Measurements from ENCODE around the gene DEPP1. TPM values are rescaled to one million over a fixed set of nuclear protein-coding genes. Genes with fewer than 3 reads are reported as not detected.

Gene DEPP1
- total and polyA plus RNA-seq, 2 of the 13 experiments (the other 11 are each of a cell fraction or from before 2014, with no cell fraction given), result 14.8 to 270 TPM

GRCh38 chr10:44980309-44981171 is 1.9 kb upstream of the DEPP1 start (continued):
- TF ChIP-seq ZNF775 (CRISPR knock-in tag; IDR thresholded peaks at IDR 0.05; ENCODE audit: borderline replicate concordance) (no peak), CCAR2 (optimal IDR thresholded peaks at IDR 0.05; ENCODE audit: low read depth, low read length) (no peak), TBX3 (IDR thresholded peaks at IDR 0.05; ENCODE audit: borderline replicate concordance) (no peak), CAMTA2 (CRISPR knock-in tag; IDR thresholded peaks at IDR 0.05; ENCODE audit: borderline replicate concordance) (no peak), AHR (CRISPR knock-in tag; IDR thresholded peaks at IDR 0.05) (no peak; the same call in 1 of the 2 replicates), ZUFSP (CRISPR knock-in tag; IDR thresholded peaks at IDR 0.05; ENCODE audit: borderline replicate concordance) (no peak), SMYD3 (CRISPR knock-in tag; IDR thresholded peaks at IDR 0.05) (no peak), ZNF605 (CRISPR knock-in tag; IDR thresholded peaks at IDR 0.05) (peak; percentile 65), ZNF343 (CRISPR knock-in tag; IDR thresholded peaks at IDR 0.05) (peak; percentile 63; the same call in 1 of the 2 replicates), HNRNPH1 (optimal IDR thresholded peaks at IDR 0.05; ENCODE audit: low read depth, low read length) (no peak), ZNF569 (CRISPR knock-in tag; IDR thresholded peaks at IDR 0.05; ENCODE audit: borderline replicate concordance) (no peak), TFDP2 (CRISPR knock-in tag; IDR thresholded peaks at IDR 0.05) (no peak), YY1 (IDR thresholded peaks at IDR 0.05; ENCODE audit: insufficient read depth, insufficient replicate concordance, low read depth, low read length) (no peak), ZFAT (CRISPR knock-in tag; conservative IDR thresholded peaks at IDR 0.05) (no peak)
- TF ChIP-seq, protein P1, sequence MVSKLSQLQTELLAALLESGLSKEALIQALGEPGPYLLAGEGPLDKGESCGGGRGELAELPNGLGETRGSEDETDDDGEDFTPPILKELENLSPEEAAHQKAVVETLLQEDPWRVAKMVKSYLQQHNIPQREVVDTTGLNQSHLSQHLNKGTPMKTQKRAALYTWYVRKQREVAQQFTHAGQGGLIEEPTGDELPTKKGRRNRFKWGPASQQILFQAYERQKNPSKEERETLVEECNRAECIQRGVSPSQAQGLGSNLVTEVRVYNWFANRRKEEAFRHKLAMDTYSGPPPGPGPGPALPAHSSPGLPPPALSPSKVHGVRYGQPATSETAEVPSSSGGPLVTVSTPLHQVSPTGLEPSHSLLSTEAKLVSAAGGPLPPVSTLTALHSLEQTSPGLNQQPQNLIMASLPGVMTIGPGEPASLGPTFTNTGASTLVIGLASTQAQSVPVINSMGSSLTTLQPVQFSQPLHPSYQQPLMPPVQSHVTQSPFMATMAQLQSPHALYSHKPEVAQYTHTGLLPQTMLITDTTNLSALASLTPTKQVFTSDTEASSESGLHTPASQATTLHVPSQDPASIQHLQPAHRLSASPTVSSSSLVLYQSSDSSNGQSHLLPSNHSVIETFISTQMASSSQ (IDR thresholded peaks at IDR 0.05; ENCODE audit: low read depth), result peak; percentile 51; the same call in 1 of the 2 replicates
- TF ChIP-seq, protein P1 (CRISPR knock-in tag; IDR thresholded peaks at IDR 0.05; ENCODE audit: borderline replicate concordance), result peak; percentile 82; the same call in 1 of the 2 replicates
- TF ChIP-seq, protein P2, sequence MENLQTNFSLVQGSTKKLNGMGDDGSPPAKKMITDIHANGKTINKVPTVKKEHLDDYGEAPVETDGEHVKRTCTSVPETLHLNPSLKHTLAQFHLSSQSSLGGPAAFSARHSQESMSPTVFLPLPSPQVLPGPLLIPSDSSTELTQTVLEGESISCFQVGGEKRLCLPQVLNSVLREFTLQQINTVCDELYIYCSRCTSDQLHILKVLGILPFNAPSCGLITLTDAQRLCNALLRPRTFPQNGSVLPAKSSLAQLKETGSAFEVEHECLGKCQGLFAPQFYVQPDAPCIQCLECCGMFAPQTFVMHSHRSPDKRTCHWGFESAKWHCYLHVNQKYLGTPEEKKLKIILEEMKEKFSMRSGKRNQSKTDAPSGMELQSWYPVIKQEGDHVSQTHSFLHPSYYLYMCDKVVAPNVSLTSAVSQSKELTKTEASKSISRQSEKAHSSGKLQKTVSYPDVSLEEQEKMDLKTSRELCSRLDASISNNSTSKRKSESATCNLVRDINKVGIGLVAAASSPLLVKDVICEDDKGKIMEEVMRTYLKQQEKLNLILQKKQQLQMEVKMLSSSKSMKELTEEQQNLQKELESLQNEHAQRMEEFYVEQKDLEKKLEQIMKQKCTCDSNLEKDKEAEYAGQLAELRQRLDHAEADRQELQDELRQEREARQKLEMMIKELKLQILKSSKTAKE (CRISPR knock-in tag; IDR thresholded peaks at IDR 0.05; ENCODE audit: borderline replicate concordance), result peak; percentile 61; the same call in 1 of the 2 replicates
